Measurements from ENCODE around the gene CXCL5. TPM values are rescaled to one million over a fixed set of nuclear protein-coding genes. Genes with fewer than 3 reads are reported as not detected.

Gene CXCL5
- total RNA-seq: 5.4 TPM
- long read RNA-seq, transcript CXCL5-201 (4 exons, 2,538 nt): major isoform, 6 of 6 reads
- long read RNA-seq, partial matches to known transcripts: 0 of 6 reads
- long read RNA-seq, other reads (novel, unspliced or antisense): 0 of 6 reads

DNA sequence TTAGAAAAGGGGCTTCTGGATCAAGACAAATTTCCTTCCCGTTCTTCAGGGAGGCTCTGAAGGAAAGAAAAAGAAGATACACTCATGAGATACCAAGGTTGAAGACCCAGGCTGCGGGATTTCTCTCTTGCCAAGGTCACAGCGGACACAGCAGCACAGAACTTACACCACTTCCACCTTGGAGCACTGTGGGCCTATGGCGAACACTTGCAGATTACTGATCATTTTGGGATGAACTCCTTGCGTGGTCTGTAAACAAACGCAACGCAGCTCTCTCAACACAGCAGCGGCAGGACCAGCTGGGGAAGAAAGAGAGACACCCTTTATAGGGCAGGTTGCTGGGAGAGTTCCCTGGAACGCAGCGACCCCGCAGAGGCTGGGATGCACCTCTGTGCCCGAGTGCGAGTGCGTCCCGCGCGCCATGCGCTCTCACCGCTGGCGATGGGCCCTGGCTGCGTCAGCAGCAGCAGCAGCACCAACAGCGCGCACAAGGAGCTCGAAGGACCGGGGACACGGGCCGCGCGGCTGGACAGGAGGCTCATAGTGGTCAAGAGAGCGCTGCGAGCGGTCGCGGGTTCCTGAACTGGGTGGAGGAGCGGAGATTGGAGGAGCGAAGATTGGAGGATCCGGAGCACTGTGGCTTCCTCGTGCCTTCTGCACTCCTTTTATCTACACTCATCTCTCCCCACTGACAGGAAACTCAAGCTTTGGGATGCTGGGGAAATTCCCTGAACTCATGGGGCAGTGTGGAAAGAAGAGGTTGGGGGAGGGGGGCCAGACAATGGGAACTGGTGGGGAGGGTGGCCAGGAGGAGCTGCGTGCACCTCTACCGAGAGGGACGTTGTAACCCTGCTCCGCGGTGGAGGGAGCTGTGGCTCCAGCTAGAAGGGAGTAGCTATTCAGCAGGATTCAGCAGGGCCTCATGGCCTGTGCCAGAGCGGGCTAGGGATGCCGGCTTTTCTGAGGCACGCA lies at the start of gene CXCL5:
CXCL5 (minus strand) TSS at position 638 of the 972 bp plus-strand sequence; CDS start at position 542, 96 bp downstream.
- Histone ChIP-seq H3K27me3 (ENCODE audit: low read depth) (no peaks in the 10 kb centered on the region), H3K27ac (no peak within 1 kb of the TSS), H3K4me1 (peaks cover 5% of the 10 kb centered on the region), H3K36me3 (no peaks in the 10 kb centered on the region), H3K9me3 (no peaks in the 10 kb centered on the region), H3K4me3 (peak within 1 kb of the TSS; percentile 36)
- peak; percentile 66 for DNase-seq
- ATAC-seq: peak; percentile 89 to 93
- TF ChIP-seq, protein P1, sequence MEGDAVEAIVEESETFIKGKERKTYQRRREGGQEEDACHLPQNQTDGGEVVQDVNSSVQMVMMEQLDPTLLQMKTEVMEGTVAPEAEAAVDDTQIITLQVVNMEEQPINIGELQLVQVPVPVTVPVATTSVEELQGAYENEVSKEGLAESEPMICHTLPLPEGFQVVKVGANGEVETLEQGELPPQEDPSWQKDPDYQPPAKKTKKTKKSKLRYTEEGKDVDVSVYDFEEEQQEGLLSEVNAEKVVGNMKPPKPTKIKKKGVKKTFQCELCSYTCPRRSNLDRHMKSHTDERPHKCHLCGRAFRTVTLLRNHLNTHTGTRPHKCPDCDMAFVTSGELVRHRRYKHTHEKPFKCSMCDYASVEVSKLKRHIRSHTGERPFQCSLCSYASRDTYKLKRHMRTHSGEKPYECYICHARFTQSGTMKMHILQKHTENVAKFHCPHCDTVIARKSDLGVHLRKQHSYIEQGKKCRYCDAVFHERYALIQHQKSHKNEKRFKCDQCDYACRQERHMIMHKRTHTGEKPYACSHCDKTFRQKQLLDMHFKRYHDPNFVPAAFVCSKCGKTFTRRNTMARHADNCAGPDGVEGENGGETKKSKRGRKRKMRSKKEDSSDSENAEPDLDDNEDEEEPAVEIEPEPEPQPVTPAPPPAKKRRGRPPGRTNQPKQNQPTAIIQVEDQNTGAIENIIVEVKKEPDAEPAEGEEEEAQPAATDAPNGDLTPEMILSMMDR (IDR thresholded peaks at IDR 0.05): no peak
- intact Hi-C loops (cut with DNase I): no loop called here

DNA sequence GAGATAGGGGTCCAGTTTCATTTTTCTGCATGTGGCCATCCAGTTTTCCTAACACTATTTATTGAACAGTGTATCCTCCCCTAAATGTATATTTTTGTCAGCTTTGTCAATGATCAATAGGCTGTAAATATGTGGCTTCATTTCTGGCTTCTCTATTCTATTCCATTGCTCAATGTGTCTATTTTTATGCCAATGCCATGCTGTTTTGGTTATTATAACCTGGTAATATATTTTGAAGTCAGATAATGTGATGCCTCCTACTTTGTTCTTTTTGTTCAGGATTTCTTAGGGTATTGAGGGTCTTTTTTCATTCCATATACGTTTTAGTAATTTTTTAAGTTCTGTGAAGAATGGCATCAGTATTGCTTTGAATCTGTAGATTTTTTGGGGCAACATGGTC lies 48.7 kb upstream of the CXCL5 start:
- H3K27me3 ChIP-seq (ENCODE audit: low read depth): no peaks in the 10 kb centered on the region
- no peak overlapping the region for H3K4me3 ChIP-seq
- H3K27ac ChIP-seq: no peak overlapping the region
- intact Hi-C loops (cut with DNase I): no loop called here
- ATAC-seq: no peak
- H3K36me3 ChIP-seq: no peaks in the 10 kb centered on the region
- TF ChIP-seq, protein P1 (IDR thresholded peaks at IDR 0.05): no peak
- no peak for DNase-seq
- H3K4me1 ChIP-seq: no peaks in the 10 kb centered on the region
- peaks cover 6% of the 10 kb centered on the region for H3K9me3 ChIP-seq

DNA sequence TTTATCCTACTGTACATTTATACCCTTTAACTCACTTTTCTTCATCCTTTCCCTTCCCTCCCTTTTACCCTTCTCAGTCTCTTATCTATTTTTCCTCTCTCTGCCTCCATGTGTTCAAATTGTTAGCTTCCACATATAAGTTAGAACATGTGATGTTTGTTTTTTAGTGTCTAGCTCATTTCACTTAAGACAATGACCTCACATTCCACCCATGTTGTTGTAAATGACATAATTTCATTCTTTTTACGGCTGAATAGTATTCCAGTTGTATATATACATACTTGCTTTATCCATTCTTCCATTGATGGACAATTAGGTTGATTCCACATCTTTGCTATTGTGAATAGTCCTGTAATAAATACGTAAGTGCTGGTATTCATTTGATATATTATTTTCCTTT lies 47.3 kb upstream of the CXCL5 start:
- no peak for ATAC-seq
- no peak for DNase-seq
- Histone ChIP-seq H3K27ac (no peak overlapping the region), H3K4me3 (no peak overlapping the region), H3K4me1 (no peaks in the 10 kb centered on the region), H3K36me3 (no peaks in the 10 kb centered on the region), H3K9me3 (peaks cover 6% of the 10 kb centered on the region), H3K27me3 (ENCODE audit: low read depth) (no peaks in the 10 kb centered on the region)
- TF ChIP-seq, protein P1 (IDR thresholded peaks at IDR 0.05): no peak
- intact Hi-C loops (cut with DNase I): no loop called here

DNA sequence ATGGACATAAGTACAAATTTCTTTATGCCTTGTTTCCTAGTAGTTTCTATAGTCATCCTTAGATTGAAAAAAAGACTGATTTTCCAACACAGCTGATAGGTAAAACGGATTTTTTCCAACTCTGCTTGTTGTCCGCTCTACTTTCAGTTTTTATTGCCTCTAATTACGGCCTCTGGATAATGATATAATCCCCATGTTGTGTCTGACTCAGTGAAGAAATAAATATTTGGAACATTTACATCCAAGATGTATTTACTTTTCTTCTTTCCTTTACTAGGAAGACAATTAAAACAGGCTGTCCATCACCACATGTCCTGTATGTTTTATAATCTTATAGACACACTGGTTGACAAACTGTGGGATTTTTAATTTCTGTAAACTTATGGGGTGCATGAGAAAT lies 46.8 kb upstream of the CXCL5 start:
- intact Hi-C loops (cut with DNase I): no loop called here
- peaks cover 6% of the 10 kb centered on the region for H3K9me3 ChIP-seq
- TF ChIP-seq, protein P1 (IDR thresholded peaks at IDR 0.05): no peak
- no peaks in the 10 kb centered on the region for H3K27me3 ChIP-seq (ENCODE audit: low read depth)
- H3K4me3 ChIP-seq: no peak overlapping the region
- no peaks in the 10 kb centered on the region for H3K4me1 ChIP-seq
- DNase-seq (no peak), ATAC-seq (no peak)
- no peak overlapping the region for H3K27ac ChIP-seq
- H3K36me3 ChIP-seq: no peaks in the 10 kb centered on the region

DNA sequence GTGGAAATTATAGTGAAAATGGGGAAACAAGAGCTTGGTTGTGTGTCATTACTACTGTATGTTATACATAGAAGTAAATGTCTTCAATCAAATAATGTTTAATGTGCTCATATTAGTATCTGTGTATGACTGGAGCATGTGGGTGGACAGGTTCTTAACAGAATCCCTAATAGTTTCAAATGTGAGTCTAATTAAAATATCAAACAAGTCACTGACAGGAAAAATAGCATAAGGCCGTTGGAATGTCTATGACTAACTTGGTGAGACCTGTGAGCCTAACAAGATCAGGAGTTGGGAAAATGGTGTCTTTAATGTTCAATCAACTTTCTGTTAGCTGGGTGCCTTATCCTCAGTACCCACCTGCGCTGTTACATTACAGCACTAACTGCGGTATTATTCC lies 46.2 kb upstream of the CXCL5 start:
- Histone ChIP-seq H3K27me3 (ENCODE audit: low read depth) (no peaks in the 10 kb centered on the region), H3K27ac (no peak overlapping the region), H3K9me3 (peaks cover 6% of the 10 kb centered on the region), H3K4me3 (no peak overlapping the region), H3K4me1 (no peaks in the 10 kb centered on the region), H3K36me3 (no peaks in the 10 kb centered on the region)
- ATAC-seq: no peak
- intact Hi-C loops (cut with DNase I): no loop called here
- TF ChIP-seq, protein P1 (IDR thresholded peaks at IDR 0.05): no peak
- no peak for DNase-seq
